ENCODE data around the gene ARFGAP2.

The ARFGAP2 gene

GRCh38 chr11:47180006-47180787 is 3.5 kb upstream of the ARFGAP2 start:
- H3K27ac Mint-ChIP-seq = no peak overlapping the region
- DNase-seq (no peak), ATAC-seq (no peak)
- H3K4me3 Mint-ChIP-seq = no peak overlapping the region
- H3K4me1 Mint-ChIP-seq = peaks cover 31% of the 10 kb centered on the region
- peaks cover 20% of the 10 kb centered on the region for H3K27me3 Mint-ChIP-seq
- H3K9me3 Mint-ChIP-seq = no peaks in the 10 kb centered on the region

- H3K27ac Mint-ChIP-seq = peak overlapping the region in 1 of 2 donors; percentile 15
Observed at GRCh38 chr11:47179655-47179991, 2.9 kb upstream of the ARFGAP2 start.

GRCh38 chr11:47178737-47179654 is 2.3 kb upstream of the ARFGAP2 start:
- Mint-ChIP-seq H3K27me3 (peaks cover 8% of the 10 kb centered on the region), H3K27ac (peak overlapping the region in 1 of 2 donors; percentile 71), H3K4me3 (no peak overlapping the region), H3K4me1 (peaks cover 37% of the 10 kb centered on the region), H3K9me3 (no peaks in the 10 kb centered on the region)
- ATAC-seq (no peak), DNase-seq (no peak)

More at GRCh38 chr11:47179655-47179991, 2.9 kb upstream of the ARFGAP2 start:
- Mint-ChIP-seq H3K4me3 (no peak overlapping the region), H3K4me1 (peaks cover 37% of the 10 kb centered on the region), H3K27me3 (peaks cover 14% of the 10 kb centered on the region), H3K9me3 (no peaks in the 10 kb centered on the region)
- DNase-seq (peak; percentile 46 to 54), ATAC-seq (peak; percentile 18)

GRCh38 chr11:47178316-47178715 is 1.6 kb upstream of the ARFGAP2 start:
- peak overlapping the region in 1 of 2 donors; percentile 48 for H3K27ac Mint-ChIP-seq
- no peak for ATAC-seq
- H3K9me3 Mint-ChIP-seq = no peaks in the 10 kb centered on the region
- peaks cover 1% of the 10 kb centered on the region for H3K27me3 Mint-ChIP-seq
- DNase-seq = no peak
- peaks cover 43% of the 10 kb centered on the region for H3K4me1 Mint-ChIP-seq
- H3K4me3 Mint-ChIP-seq = no peak overlapping the region

GRCh38 chr11:47177846-47178245 is 1.2 kb upstream of the ARFGAP2 start:
- ATAC-seq (no peak), DNase-seq (peak in 1 of 2 donors; percentile 15)
- no peaks in the 10 kb centered on the region for H3K9me3 Mint-ChIP-seq
- H3K27me3 Mint-ChIP-seq = no peaks in the 10 kb centered on the region
- peak overlapping the region; percentile 99 to 100 for H3K27ac Mint-ChIP-seq
- H3K4me3 Mint-ChIP-seq = peak overlapping the region; percentile 94 to 99
- peaks cover 48% of the 10 kb centered on the region for H3K4me1 Mint-ChIP-seq

GRCh38 chr11:47177229-47177845 is 658 bp upstream of the ARFGAP2 start:
- Mint-ChIP-seq H3K4me3 (peak overlapping the region; percentile 94 to 99), H3K9me3 (no peaks in the 10 kb centered on the region), H3K4me1 (peaks cover 53% of the 10 kb centered on the region), H3K27me3 (no peaks in the 10 kb centered on the region), H3K27ac (peak overlapping the region; percentile 99 to 100)
- peak; percentile 75 to 87 for DNase-seq
- peak; percentile 82 for ATAC-seq

GRCh38 chr11:47175746-47176327 is 842 bp downstream of the ARFGAP2 start:
- no peaks in the 10 kb centered on the region for H3K9me3 Mint-ChIP-seq
- H3K4me1 Mint-ChIP-seq = peaks cover 67% of the 10 kb centered on the region
- H3K4me3 Mint-ChIP-seq = peak overlapping the region; percentile 94 to 99
- DNase-seq = no peak
- peak overlapping the region; percentile 100 for H3K27ac Mint-ChIP-seq
- no peaks in the 10 kb centered on the region for H3K27me3 Mint-ChIP-seq
- no peak for ATAC-seq

- H3K27ac Mint-ChIP-seq = peak overlapping the region; percentile 16 to 74
Observed at GRCh38 chr11:47172740-47173336, 3.8 kb downstream of the ARFGAP2 start.

GRCh38 chr11:47171856-47172255 is 4.8 kb downstream of the ARFGAP2 start:
- Mint-ChIP-seq H3K4me1 (peaks cover 47% of the 10 kb centered on the region), H3K27ac (peak overlapping the region in 1 of 2 donors; percentile 84), H3K9me3 (no peaks in the 10 kb centered on the region), H3K4me3 (no peak overlapping the region), H3K27me3 (no peaks in the 10 kb centered on the region)
- DNase-seq (no peak), ATAC-seq (no peak)

More at GRCh38 chr11:47172740-47173336, 3.8 kb downstream of the ARFGAP2 start:
- no peaks in the 10 kb centered on the region for H3K27me3 Mint-ChIP-seq
- H3K4me1 Mint-ChIP-seq = peaks cover 57% of the 10 kb centered on the region
- ATAC-seq (no peak), DNase-seq (no peak)
- H3K9me3 Mint-ChIP-seq = no peaks in the 10 kb centered on the region
- no peak overlapping the region for H3K4me3 Mint-ChIP-seq

- Mint-ChIP-seq H3K27ac (peak overlapping the region in 1 of 2 donors; percentile 84), H3K9me3 (no peaks in the 10 kb centered on the region), H3K4me3 (no peak overlapping the region), H3K27me3 (no peaks in the 10 kb centered on the region), H3K4me1 (peaks cover 47% of the 10 kb centered on the region)
- DNase-seq (no peak), ATAC-seq (no peak)
Observed at GRCh38 chr11:47171061-47171838, 5.4 kb downstream of the ARFGAP2 start.

- Mint-ChIP-seq H3K27ac (peak overlapping the region in 1 of 2 donors; percentile 65), H3K4me1 (peaks cover 14% of the 10 kb centered on the region), H3K9me3 (no peaks in the 10 kb centered on the region), H3K4me3 (no peak overlapping the region), H3K27me3 (no peaks in the 10 kb centered on the region)
- DNase-seq (no peak), ATAC-seq (no peak)
Observed at GRCh38 chr11:47166368-47166767, 10.3 kb downstream of the ARFGAP2 start.

- DNase-seq = no peak
- H3K4me3 Mint-ChIP-seq = no peak overlapping the region
- H3K27ac Mint-ChIP-seq = peak overlapping the region in 1 of 2 donors; percentile 59
- no peaks in the 10 kb centered on the region for H3K9me3 Mint-ChIP-seq
- no peaks in the 10 kb centered on the region for H3K27me3 Mint-ChIP-seq
- ATAC-seq = no peak
- H3K4me1 Mint-ChIP-seq = peaks cover 7% of the 10 kb centered on the region
Observed at GRCh38 chr11:47165253-47165840, 11.3 kb downstream of the ARFGAP2 start.

GRCh38 chr11:47164321-47164720 is 12.4 kb downstream of the ARFGAP2 start:
- H3K4me3 Mint-ChIP-seq = no peak overlapping the region
- peaks cover 7% of the 10 kb centered on the region for H3K4me1 Mint-ChIP-seq
- no peaks in the 10 kb centered on the region for H3K27me3 Mint-ChIP-seq
- DNase-seq (no peak), ATAC-seq (no peak)
- H3K9me3 Mint-ChIP-seq = no peaks in the 10 kb centered on the region
- peak overlapping the region in 1 of 2 donors; percentile 63 for H3K27ac Mint-ChIP-seq

GRCh38 chr11:47163898-47164297 is 12.8 kb downstream of the ARFGAP2 start:
- Mint-ChIP-seq H3K27me3 (no peaks in the 10 kb centered on the region), H3K27ac (peak overlapping the region in 1 of 2 donors; percentile 63), H3K4me1 (peaks cover 7% of the 10 kb centered on the region), H3K4me3 (no peak overlapping the region), H3K9me3 (no peaks in the 10 kb centered on the region)
- no peak for ATAC-seq
- no peak for DNase-seq

Measured in stimulated activated naive CD8-positive, alpha-beta T cell treated with anti-CD3 and anti-CD28 coated beads, Interleukin-15, amount 100 ng/mL, for 72 hours (primary cell).